H1 (cell line): ENCODE measurements around the gene DOCK1. TPM values are rescaled to one million over a fixed set of nuclear protein-coding genes. Genes with fewer than 3 reads are reported as not detected.

ENCODE experiments used
- CTCF ChIA-PET: fragments of 300-600 bp; sonication (Branson Sonifier 250); formaldehyde crosslinking; loops from one replicate; lab custom pipeline; 2021; ENCODE audit not compliant: partially characterized antibody; lab: Charles Lee
- POLR2A ChIA-PET: fragments of 300-600 bp; sonication (Branson Sonifier 250); formaldehyde crosslinking; loops from one replicate; lab custom pipeline; 2021; ENCODE audit warnings: inconsistent platforms; ENCODE audit not compliant: partially characterized antibody; lab: Charles Lee
- DNase-seq, 2 experiments: peaks; one replicate each; pipeline versions ENCODE4 v3.0.0 to v3.0.0-alpha.2; 2010 to 2022; ENCODE audit warnings: low spot score in 2 of 2, low read depth in 1 of 2, mixed read lengths in 1 of 2
- FAIRE-seq: peaks from 2 replicates; lab custom pipeline; 2011; peaks lifted over from hg19 to GRCh38; lab: Jason Lieb, UNC
- H2AFZ ChIP-seq: 2 replicates; pipeline ENCODE4 v1.8.1; 2012; ENCODE audit warnings: low read length, inconsistent platforms
- H2AK5ac ChIP-seq: 2 replicates; pipeline ENCODE4 v1.6.1; 2013; ENCODE audit warnings: low read depth, low read length
- H2BK120ac ChIP-seq: replicated peaks from 2 replicates; pipeline ENCODE3; 2013; ENCODE audit warnings: low read depth, low read length, inconsistent platforms
- H2BK12ac ChIP-seq: 2 replicates; pipeline ENCODE4 v1.6.1; 2013; ENCODE audit warnings: low read depth, low read length
- H2BK15ac ChIP-seq: 2 replicates; pipeline ENCODE4 v1.6.1; 2013; ENCODE audit warnings: low read length
- H2BK20ac ChIP-seq: 2 replicates; pipeline ENCODE4 v1.6.1; 2013; ENCODE audit warnings: low read length
- H2BK5ac ChIP-seq: 2 replicates; pipeline ENCODE4 v1.6.1; 2013; ENCODE audit warnings: low read depth, low read length
- H3K14ac ChIP-seq: 2 replicates; pipeline ENCODE4 v1.6.1; 2013; ENCODE audit warnings: inconsistent platforms; ENCODE audit not compliant: insufficient read length
- H3K18ac ChIP-seq: 2 replicates; pipeline ENCODE4 v1.6.1; 2013; ENCODE audit warnings: low read length; ENCODE audit errors: extremely low read depth
- H3K23ac ChIP-seq: 2 replicates; pipeline ENCODE4 v1.6.1; 2013; ENCODE audit warnings: inconsistent platforms; ENCODE audit not compliant: insufficient read length
- H3K23me2 ChIP-seq: 2 replicates; pipeline ENCODE4 v1.6.1; 2013; ENCODE audit warnings: low read depth, low read length
- H3K27ac ChIP-seq: 2 replicates; pipeline ENCODE4 v1.6.1; 2011; ENCODE audit warnings: low read depth, low read length, inconsistent platforms
- H3K27me3 ChIP-seq, 4 experiments: replicated peaks in 1 of 4; 1 replicate in 1 of 4; 2 replicates in 3 of 4; pipeline versions ENCODE4 v1.6.1 to v1.8.1; 2011 to 2013; ENCODE audit warnings: low read length in 3 of 4, mild to moderate bottlenecking in 3 of 4, inconsistent platforms in 2 of 4, mixed read lengths in 2 of 4, moderate library complexity in 1 of 4; ENCODE audit not compliant: control insufficient read depth in 3 of 4, insufficient read depth in 3 of 4; ENCODE audit errors: extremely low read depth in 1 of 4
- H3K36me3 ChIP-seq, 4 experiments: 2 replicates each; pipeline versions ENCODE4 v1.6.1 to v1.8.1; 2011 to 2013; ENCODE audit warnings: mild to moderate bottlenecking in 4 of 4, low read length in 3 of 4, moderate library complexity in 2 of 4, control low read depth in 1 of 4, inconsistent platforms in 1 of 4; ENCODE audit not compliant: insufficient read depth in 4 of 4, control insufficient read depth in 2 of 4
- H3K4ac ChIP-seq: replicated peaks from 2 replicates; pipeline ENCODE3; 2013; ENCODE audit warnings: low read length, low read depth, mixed read lengths, inconsistent platforms; ENCODE audit not compliant: insufficient read length
- H3K4me1 ChIP-seq, 4 experiments: replicated peaks in 1 of 4; 1 replicate in 1 of 4; 2 replicates in 3 of 4; pipeline versions ENCODE4 v1.6.1 to v1.8.1; 2011 to 2013; ENCODE audit warnings: low read length in 3 of 4, inconsistent platforms in 2 of 4, mixed read lengths in 1 of 4; ENCODE audit not compliant: insufficient read depth in 4 of 4, control insufficient read depth in 3 of 4
- H3K4me2 ChIP-seq, 2 experiments: 2 replicates each; pipeline versions ENCODE4 v1.6.1 to v1.8.1; 2011 to 2013; ENCODE audit warnings: low read depth in 2 of 2, low read length in 2 of 2, control low read depth in 1 of 2, inconsistent platforms in 1 of 2, mild to moderate bottlenecking in 1 of 2; ENCODE audit not compliant: insufficient read depth in 1 of 2
- H3K4me3 ChIP-seq, 4 experiments: fragments of 200-600, 300-600 bp in 1 of 4; sonication (generic), shearing (Covaris generic), sonication (Bioruptor Twin) in 1 of 4; 2 replicates each; pipeline versions ENCODE4 v1.5.1 to v1.8.1; 2011 to 2016; ENCODE audit warnings: low read length in 4 of 4, low read depth in 3 of 4, control low read depth in 2 of 4, inconsistent platforms in 2 of 4, mild to moderate bottlenecking in 2 of 4, mixed read lengths in 1 of 4, moderate library complexity in 1 of 4; ENCODE audit not compliant: insufficient read depth in 2 of 4; ENCODE audit errors: extremely low read depth in 1 of 4
- H3K56ac ChIP-seq: replicated peaks from 2 replicates; pipeline ENCODE3; 2013; ENCODE audit warnings: low read depth, mild to moderate bottlenecking, mixed read lengths, low read length, inconsistent platforms; ENCODE audit not compliant: insufficient read length
- H3K79me1 ChIP-seq: 2 replicates; pipeline ENCODE4 v1.6.1; 2013; ENCODE audit warnings: low read depth, low read length, control low read depth
- H3K79me2 ChIP-seq, 2 experiments: 2 replicates each; pipeline versions ENCODE4 v1.6.1 to v1.8.1; 2012 to 2013; ENCODE audit warnings: low read length in 2 of 2, mild to moderate bottlenecking in 2 of 2, inconsistent platforms in 1 of 2; ENCODE audit not compliant: insufficient read depth in 2 of 2, control insufficient read depth in 1 of 2
- H3K9ac ChIP-seq, 4 experiments: replicated peaks in 1 of 4; 1 replicate in 1 of 4; 2 replicates in 3 of 4; pipeline versions ENCODE4 v1.6.1 to v1.8.1; 2011 to 2013; ENCODE audit warnings: low read depth in 3 of 4, low read length in 3 of 4, control low read depth in 2 of 4, mild to moderate bottlenecking in 2 of 4, moderate library complexity in 2 of 4, inconsistent platforms in 1 of 4; ENCODE audit errors: extremely low read depth in 1 of 4
- H3K9me3 ChIP-seq, 2 experiments: 2 replicates each; pipeline versions ENCODE4 v1.6.1 to v1.8.1; 2012 to 2013; ENCODE audit warnings: mild to moderate bottlenecking in 2 of 2, moderate library complexity in 2 of 2, control low read depth in 1 of 2, inconsistent platforms in 1 of 2, low read depth in 1 of 2, low read length in 1 of 2, mixed read lengths in 1 of 2; ENCODE audit not compliant: insufficient read depth in 2 of 2
- H4K20me1 ChIP-seq, 2 experiments: replicated peaks in 1 of 2; 2 replicates each; pipeline versions ENCODE3 to v1.8.1; 2011 to 2013; ENCODE audit warnings: inconsistent platforms in 2 of 2, low read length in 2 of 2, mild to moderate bottlenecking in 1 of 2; ENCODE audit not compliant: insufficient read depth in 2 of 2, control insufficient read depth in 1 of 2
- H4K5ac ChIP-seq: 2 replicates; pipeline ENCODE4 v1.6.1; 2013; ENCODE audit warnings: low read length, low read depth, mixed read lengths, inconsistent platforms; ENCODE audit not compliant: insufficient read length
- H4K8ac ChIP-seq: 2 replicates; pipeline ENCODE4 v1.8.0; 2013; ENCODE audit warnings: mild to moderate bottlenecking, moderate library complexity, low read length, inconsistent platforms; ENCODE audit not compliant: insufficient read depth; ENCODE audit errors: extremely low read depth
- H4K91ac ChIP-seq: replicated peaks from 2 replicates; pipeline ENCODE3; 2013; ENCODE audit warnings: low read length, mixed read lengths, inconsistent platforms; ENCODE audit not compliant: insufficient read length
- GTF2F1 ChIP-seq: IDR thresholded peaks from 2 replicates; pipeline ENCODE4 v1.6.1; 2012; ENCODE audit warnings: low read depth, low read length, improper control_type of control experiment, borderline replicate concordance
- RAD21 ChIP-seq, 2 experiments: IDR thresholded peaks in 1 of 2; conservative IDR thresholded peaks in 1 of 2; 2 replicates each; pipeline ENCODE4 v1.6.1; 2011; ENCODE audit warnings: low read depth in 2 of 2, low read length in 2 of 2, improper control_type of control experiment in 1 of 2, inconsistent platforms in 1 of 2, mild to moderate bottlenecking in 1 of 2, moderate library complexity in 1 of 2
- SIX5 ChIP-seq: IDR thresholded peaks from 2 replicates; pipeline ENCODE4 v1.6.1; 2011; ENCODE audit warnings: mild to moderate bottlenecking, low read depth, low read length
- USF2 ChIP-seq: IDR thresholded peaks from 2 replicates; pipeline ENCODE4 v1.6.1; 2011; ENCODE audit warnings: low read length, improper control_type of control experiment
- WGBS, 2 experiments: shearing (Covaris generic) in 1 of 2; methylation state at CpG; one replicate each; pipeline versions ENCODE4 v1.1.6 to v1.1.7; 2013 to 2015; ENCODE audit warnings: low lambda C conversion rate in 2 of 2, mixed read lengths in 2 of 2, inconsistent platforms in 1 of 2, low coverage in 1 of 2, missing lambda C conversion rate in 1 of 2; ENCODE audit not compliant: insufficient replicate concordance in 2 of 2, insufficient coverage in 1 of 2, insufficient read length in 1 of 2; ENCODE audit errors: extremely low coverage in 1 of 2, missing lambda C conversion rate in 1 of 2; 5-methylcytosine and 5-hydroxymethylcytosine counted together
- polyA plus RNA-seq, 7 experiments: library from polyadenylated mRNA; depleted of rRNA in 3 of 7; stranded (reverse) in 5 of 7; unstranded in 2 of 7; fragments of >200 nt in 5 of 7; fragments of 200-250 nt in 2 of 7; gene quantifications; 1 replicate in 5 of 7; 2 replicates in 1 of 7; 4 replicates in 1 of 7; pipeline versions ENCODE4 v1.2.1 to v1.2.3, GENCODE V29; 2011 to 2013; ENCODE audit warnings: missing spikeins in 2 of 7, mixed read lengths in 2 of 7
- total RNA-seq: library from RNA; stranded (reverse); fragmentation: NEBNext Ultra II Directional; extraction: Animal tissue kit (Norgen Biotek cat#: 25700); gene quantifications from 2 replicates; pipeline ENCODE4 v1.2.1, GENCODE V29; 2021

Gene DOCK1
- total and polyA plus RNA-seq, 2 of the 8 experiments (the other 6 are each of a cell fraction or from before 2014, with no cell fraction given): 11.6 to 53.0 TPM

DNA sequence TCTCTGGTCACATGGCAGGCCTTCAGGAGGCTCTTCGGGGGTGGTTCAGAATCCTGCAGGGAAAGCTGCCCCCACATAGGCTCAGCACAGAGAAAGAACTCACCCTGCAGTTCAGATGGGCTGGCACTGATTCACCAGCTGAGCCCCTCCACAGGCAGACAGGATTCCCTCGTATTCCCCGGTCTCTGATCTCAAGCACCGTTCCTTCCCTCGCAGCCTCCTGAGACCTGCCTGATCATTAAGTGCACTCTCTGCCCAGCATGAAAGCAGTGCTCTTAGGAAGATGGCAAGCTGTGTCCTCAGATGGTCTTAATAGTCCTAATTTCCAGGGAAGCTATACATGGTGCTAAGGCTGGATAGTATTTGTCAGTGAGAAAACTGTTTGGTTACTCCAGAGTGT is 565.7 kb downstream of the DOCK1 start:
- CTCF ChIA-PET: no interaction called here
- 91% methylated on average over 5 of the region's 5 CpGs; no CpG with 5 or more reads in 1 of the 2 experiments for WGBS, 2 experiments
- no peak overlapping the region for H3K27ac ChIP-seq
- no peaks in the 10 kb centered on the region for H3K23me2 ChIP-seq
- no peak overlapping the region for H4K91ac ChIP-seq
- H3K4ac ChIP-seq: no peak overlapping the region
- DNase-seq (no peak), FAIRE-seq (no peak)
- H3K4me3 ChIP-seq: no peak overlapping the region
- H2BK5ac ChIP-seq: no peak overlapping the region
- H4K20me1 ChIP-seq: no peaks in the 10 kb centered on the region
- H2BK20ac ChIP-seq: no peak overlapping the region
- H3K79me1 ChIP-seq: no peaks in the 10 kb centered on the region
- H4K8ac ChIP-seq: no peak overlapping the region
- H2BK15ac ChIP-seq: no peak overlapping the region
- H3K27me3 ChIP-seq: no peaks in the 10 kb centered on the region
- TF ChIP-seq GTF2F1 (no peak), USF2 (no peak), SIX5 (no peak), RAD21 (IDR thresholded peaks at IDR 0.05 in 1 of 2, conservative IDR thresholded peaks at IDR 0.05 in 1 of 2; ENCODE audit: low read depth in 2 of 2, low read length in 2 of 2) (no peak)
- H4K5ac ChIP-seq: no peak overlapping the region
- no peaks in the 10 kb centered on the region for H3K9me3 ChIP-seq
- no peak overlapping the region for H3K18ac ChIP-seq
- no peak overlapping the region for H2BK120ac ChIP-seq
- no peak overlapping the region for H2AK5ac ChIP-seq
- H3K14ac ChIP-seq: no peak overlapping the region
- no peak overlapping the region for H2AFZ ChIP-seq
- H3K9ac ChIP-seq: no peak overlapping the region
- POLR2A ChIA-PET: no interaction called here
- no peaks in the 10 kb centered on the region for H3K4me1 ChIP-seq
- H3K4me2 ChIP-seq: no peak overlapping the region
- no peaks in the 10 kb centered on the region for H3K36me3 ChIP-seq
- H3K56ac ChIP-seq: no peak overlapping the region
- no peak overlapping the region for H3K23ac ChIP-seq
- no peaks in the 10 kb centered on the region for H3K79me2 ChIP-seq
- H2BK12ac ChIP-seq: no peak overlapping the region
